GM12801 (cell line): ENCODE data around the gene ZNF581.

ENCODE experiments used
- TF ChIP-seq, protein P1 (sequence below): IDR thresholded peaks from one replicate; pipeline ENCODE4 v1.5.1; 2011; ENCODE audit warnings: control low read depth; ENCODE audit not compliant: insufficient read length; ENCODE audit errors: extremely low read depth

ZNF581 gene

DNA sequence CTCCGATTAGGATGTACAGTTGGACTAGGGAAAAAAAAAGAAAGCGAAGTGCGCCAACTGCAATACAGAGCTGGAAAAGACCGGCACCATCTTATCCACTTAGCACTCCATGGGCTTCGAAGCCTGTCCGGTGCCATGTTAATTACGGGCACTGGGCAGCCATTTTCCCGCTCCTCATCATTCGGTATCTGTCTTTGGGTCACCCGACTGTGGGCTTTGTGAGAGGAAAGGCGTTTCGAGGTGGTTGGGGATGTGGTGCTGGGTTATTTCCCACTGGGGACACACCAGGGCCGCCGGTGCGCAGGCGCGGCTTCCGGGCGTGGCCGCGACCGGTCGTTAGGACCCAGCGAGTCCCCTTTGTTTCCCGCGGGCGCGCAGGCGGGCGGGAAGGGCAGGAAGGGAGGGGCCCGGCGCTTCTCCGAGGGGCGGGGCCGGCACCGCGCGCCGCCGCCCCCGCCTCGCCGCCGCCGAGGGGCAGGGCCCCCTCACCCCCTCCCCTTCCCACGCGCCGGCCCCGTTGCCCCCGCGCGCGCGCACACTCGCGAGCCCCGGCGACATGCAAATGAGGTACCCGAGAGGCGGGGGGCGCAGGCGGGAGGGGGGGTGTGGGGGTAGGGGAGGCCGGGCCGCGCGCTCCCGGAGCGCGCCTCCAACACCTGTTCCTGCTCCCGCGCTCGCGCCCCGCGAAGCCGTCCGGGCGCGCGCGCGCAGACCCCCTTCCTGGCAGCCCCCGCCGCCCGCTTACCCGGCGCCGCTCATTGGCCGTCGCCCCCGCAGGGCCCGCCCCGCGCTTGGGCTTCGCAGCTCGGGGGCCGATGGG is 43.4 kb upstream of the ZNF581 start, which contains the start of gene ZNF524:
Gene ZNF524, plus strand, starts transcription at position 447 of the 820 bp plus-strand sequence. CDS start 1,825 bp downstream, outside the sequence.
- TF ChIP-seq, protein P1, sequence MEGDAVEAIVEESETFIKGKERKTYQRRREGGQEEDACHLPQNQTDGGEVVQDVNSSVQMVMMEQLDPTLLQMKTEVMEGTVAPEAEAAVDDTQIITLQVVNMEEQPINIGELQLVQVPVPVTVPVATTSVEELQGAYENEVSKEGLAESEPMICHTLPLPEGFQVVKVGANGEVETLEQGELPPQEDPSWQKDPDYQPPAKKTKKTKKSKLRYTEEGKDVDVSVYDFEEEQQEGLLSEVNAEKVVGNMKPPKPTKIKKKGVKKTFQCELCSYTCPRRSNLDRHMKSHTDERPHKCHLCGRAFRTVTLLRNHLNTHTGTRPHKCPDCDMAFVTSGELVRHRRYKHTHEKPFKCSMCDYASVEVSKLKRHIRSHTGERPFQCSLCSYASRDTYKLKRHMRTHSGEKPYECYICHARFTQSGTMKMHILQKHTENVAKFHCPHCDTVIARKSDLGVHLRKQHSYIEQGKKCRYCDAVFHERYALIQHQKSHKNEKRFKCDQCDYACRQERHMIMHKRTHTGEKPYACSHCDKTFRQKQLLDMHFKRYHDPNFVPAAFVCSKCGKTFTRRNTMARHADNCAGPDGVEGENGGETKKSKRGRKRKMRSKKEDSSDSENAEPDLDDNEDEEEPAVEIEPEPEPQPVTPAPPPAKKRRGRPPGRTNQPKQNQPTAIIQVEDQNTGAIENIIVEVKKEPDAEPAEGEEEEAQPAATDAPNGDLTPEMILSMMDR, result no peak

DNA sequence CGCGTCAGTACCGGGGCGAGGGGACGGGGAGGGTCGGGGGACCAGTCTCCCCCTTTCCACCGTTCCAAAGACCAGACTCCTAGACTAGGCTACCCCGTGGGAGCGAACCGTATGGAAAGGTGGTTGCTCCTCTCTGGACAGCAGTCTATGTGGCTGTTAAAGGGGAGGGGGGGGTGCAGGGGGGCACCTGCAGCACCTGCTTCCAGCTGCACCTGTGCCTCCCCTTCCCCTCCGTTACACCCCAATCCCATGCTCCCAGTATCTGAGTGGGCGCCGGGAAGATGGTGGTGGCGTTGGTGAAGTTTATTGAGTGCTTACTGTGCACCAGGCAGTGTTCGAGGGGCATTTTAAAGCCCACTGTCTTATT is 42.8 kb upstream of the ZNF581 start:
- TF ChIP-seq, protein P1, result no peak

DNA sequence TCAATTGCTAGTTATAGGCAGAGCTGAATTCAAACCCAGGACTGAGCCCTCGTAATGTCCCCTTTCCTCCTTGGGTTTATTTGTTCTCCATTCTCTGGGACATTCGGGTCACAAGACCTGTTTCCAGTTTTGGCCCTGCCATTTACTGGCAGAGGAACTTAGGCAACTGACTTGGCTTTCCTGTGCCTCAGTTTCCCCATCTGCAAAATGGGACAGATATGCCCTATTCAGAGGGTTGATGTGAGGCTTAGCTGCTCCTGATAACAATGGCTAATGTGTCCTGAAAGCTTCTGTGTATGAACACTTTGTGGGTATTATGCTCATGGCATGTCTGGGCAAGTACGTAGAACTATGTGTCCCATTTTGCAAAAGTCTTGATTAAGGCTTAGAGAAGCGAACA is 42.4 kb upstream of the ZNF581 start:
- TF ChIP-seq, protein P1, result no peak

DNA sequence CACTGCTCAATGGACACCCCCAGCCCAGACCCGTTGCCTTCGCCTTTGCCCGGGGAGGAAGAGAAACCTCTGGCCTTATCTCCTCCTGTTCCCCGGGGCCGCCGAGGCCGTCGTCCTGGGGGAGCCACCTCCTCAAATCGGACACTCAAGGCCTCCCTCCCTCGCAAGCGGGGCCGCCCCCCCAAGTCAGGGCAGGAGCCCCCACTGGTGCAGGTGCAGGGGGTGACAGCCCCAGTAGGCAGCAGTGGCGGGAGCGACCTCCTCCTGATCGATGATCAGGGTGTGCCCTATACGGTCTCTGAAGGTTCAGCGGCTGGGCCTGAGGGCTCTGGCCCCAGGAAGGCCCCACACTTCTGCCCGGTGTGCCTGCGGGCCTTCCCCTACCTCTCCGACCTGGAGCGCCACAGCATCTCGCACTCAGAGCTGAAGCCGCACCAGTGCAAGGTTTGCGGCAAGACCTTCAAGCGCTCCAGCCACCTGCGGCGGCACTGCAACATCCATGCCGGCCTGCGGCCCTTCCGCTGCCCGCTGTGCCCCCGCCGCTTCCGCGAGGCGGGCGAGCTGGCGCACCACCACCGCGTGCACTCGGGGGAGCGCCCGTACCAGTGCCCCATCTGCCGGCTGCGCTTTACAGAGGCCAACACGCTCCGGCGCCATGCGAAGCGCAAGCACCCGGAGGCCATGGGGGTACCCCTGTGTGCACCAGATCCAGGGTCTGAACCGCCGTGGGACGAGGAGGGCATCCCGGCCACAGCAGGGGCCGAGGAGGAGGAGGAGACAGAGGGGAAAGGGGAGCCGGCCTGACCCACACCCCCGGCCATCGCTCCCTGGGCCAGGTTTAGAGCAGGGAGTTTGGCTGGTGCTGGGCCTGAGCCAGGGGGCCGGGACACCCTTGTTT is 41.1 kb upstream of the ZNF581 start:
- TF ChIP-seq, protein P1, result no peak

DNA sequence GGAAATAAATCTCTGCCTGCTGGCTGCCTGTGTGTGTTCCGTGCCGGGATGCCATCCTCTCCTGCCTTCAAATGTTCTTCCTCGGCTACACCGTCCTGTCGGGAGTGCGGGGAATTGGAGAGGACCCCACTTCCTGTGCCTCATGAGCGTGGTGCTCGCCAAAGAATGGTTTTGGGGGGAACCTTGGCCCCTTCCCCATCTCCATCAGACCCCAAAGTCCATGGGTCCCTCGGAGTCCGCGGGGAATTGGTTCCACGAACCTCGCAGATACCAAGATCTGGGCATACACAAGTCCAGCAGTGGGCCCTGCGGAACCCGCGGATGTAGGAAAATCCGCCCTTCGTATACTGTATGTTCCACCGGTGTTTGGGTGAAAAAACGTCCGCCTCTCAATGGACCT is 40.3 kb upstream of the ZNF581 start:
- TF ChIP-seq, protein P1, result no peak

DNA sequence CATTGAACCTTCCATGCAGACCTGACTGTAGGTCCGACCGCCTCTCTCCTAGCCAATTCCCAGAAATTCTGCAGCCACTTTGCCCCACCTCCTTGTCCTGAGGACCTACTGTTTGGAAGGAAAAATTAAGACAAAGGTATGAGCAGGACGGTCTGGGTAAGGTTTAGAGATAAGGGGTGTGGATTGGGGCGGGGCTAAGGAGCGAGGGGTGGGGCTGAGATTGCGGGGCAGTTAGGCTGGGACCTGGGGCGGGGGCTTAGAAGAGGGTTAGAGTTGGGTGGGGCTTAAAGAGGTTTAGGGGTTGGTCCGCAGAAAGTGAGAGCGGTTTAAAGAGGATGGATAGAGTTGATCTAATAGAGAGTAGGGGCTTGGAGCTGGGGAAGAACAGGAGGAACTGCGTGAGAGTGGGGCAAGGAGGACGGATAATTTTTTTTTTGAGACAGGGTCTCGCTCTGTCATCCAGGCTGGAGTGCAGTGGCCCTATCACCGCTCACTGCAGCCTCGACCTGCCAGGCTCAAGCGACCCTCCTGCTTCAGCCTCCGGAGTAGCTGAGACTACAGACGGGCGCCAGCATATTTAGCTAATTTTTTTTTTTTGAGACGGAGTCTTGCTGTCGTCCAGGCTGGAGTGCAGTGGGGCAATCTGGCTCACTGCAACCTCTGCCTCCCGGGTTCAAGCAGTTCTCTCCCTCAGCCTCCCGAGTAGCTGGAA is 39.7 kb upstream of the ZNF581 start:
- TF ChIP-seq, protein P1, result no peak

DNA sequence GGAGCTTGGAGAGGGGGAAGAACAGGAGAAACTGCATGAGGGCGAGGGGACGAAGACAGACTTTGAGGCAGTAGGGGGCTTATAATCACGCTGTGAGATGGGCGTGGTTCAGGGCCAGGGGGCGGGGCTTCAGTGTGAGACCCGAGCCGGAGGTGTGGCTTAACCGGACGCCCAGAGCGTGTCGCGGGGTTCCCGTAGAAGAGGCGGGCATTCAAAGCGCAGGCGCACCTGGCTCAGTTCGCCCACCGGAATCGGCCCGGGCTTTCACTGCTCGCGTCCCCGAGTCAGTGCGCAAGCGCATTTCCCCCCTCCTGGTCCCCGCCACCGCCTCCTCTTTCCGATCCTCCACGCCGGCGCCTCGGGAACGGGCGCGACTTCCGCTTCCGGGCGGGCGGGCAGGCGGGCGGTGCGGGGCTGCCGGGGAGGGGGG is 38.2 kb upstream of the ZNF581 start:
- TF ChIP-seq, protein P1, result no peak
